ENCODE data around the gene POLR1E.
A peak's percentile ranks its signal among the peaks of the same experiment; 100 is the strongest.
"Not testable (repeated sequence)": the region's sequence is repeated elsewhere in the genome, so short reads cannot be mapped to it uniquely, and the experiment has no call there.

Gene POLR1E

DNA sequence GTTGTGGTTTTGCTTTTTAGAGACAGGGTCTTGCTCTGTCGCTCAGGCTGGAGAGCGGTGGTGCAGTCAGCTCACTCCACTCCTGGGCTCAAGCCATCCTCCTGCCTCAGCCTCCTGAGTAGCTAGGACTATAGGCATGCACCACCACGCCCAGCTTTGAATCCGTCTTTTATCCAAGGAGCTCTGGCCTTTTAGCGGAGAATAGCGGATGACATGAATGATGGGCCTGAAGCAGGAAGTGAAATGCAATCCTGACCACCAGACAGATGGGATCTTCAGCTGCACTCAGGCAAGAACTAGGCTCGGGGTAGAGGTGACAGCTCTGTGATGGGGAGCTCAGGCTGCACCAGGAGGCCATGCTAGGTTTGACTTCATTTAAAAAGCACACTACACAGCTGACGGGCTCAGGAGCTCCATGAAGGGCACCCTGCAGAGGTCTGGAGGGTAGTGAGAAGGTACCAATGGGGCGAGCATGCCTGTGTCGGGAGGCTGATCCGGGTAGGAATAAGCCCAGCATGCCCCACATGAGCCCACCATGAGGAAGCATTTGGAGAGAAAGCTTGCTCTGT lies 21.9 kb downstream of the POLR1E start:
- DNase-seq = no peak

DNA sequence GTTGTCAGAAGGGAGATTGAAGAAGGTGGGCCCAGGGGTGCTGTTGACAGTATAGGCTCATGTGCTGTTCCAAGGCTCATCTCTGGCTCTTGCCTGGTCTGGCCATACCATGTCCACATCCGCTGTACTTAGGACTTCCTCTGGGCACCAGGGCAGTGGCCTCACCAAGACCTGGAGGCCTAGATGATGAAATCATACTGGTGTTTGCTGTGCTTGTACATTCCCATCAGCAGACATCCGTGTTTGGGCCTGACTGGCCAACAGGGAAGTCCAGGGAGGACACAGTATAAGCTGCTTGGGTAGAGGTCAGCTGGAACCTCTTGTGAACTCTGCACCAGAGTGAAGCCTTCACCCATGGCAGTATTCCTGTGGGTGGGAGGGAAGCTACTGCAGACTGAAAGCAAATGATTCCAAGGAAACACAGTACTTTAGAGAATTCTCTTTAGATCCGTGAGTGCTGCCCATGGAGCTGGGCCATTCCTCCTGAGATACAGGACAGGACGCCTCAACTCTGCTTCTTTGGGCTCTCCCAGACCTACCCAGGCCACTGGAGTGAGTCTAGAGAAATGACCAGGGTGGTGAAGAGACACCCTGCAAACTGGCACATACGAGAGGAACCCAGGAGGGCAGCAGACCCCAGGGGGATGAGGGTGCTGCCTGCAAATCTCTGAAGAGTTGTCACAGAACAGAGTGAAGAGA lies 22.5 kb downstream of the POLR1E start:
- no peak for DNase-seq

DNA sequence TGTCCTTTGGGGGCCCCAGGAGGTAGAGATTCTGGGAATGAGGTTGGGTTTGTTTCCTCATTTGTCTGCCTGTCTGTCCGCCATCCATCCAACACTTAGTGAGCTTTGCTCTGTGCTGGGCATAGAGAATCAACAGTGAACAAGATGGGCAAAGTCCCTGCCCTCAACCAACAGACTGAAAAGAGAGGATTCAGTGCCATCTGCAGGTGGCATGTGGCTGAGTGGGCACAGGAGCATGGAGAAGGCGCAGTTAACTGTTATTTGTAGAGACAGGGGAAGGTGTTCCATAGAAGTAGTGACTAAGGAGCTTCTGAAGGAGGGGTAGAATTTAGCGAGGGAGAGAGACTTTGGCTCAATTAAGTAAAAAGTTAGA lies 23.1 kb downstream of the POLR1E start:
- no peak for DNase-seq

DNA sequence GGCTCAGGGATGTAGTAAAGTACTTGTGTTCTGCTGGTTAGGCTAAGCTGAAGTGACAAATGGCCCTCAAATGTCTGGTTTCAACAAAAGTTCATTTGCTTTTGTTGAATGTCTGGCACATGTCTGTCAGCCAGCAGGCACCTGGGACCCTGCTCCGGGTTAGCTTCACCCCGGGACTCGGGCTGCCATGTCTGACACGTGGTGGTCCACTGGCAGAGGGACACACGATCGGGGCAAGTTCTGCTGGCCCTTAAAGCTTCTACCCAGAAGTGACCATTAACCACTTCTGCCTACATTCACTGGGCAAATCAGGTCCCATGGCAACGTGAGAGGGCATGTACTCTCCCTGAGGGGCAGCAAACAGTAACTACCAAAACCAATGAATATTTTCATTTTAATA lies 23.8 kb downstream of the POLR1E start:
- no peak for DNase-seq

DNA sequence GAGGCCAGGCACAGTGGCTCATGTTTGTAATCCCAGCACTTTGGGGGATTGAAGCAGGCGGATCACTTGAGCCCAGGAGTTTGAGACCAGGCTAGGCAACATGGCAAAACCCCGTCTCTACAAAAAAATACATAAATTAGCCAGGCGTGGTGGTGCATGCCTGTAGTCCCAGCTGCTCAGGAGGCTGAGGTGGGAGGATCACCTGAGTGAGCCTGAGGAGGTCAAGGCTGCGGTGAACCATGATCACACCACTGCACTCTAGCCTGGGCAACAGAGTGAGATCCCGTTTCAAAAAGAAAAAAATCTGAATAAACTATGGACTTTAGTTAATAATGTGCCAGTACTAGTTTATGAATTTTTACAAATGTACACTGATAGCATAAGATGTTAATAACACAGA lies 24.3 kb downstream of the POLR1E start:
- not testable (repeated sequence) for DNase-seq

DNA sequence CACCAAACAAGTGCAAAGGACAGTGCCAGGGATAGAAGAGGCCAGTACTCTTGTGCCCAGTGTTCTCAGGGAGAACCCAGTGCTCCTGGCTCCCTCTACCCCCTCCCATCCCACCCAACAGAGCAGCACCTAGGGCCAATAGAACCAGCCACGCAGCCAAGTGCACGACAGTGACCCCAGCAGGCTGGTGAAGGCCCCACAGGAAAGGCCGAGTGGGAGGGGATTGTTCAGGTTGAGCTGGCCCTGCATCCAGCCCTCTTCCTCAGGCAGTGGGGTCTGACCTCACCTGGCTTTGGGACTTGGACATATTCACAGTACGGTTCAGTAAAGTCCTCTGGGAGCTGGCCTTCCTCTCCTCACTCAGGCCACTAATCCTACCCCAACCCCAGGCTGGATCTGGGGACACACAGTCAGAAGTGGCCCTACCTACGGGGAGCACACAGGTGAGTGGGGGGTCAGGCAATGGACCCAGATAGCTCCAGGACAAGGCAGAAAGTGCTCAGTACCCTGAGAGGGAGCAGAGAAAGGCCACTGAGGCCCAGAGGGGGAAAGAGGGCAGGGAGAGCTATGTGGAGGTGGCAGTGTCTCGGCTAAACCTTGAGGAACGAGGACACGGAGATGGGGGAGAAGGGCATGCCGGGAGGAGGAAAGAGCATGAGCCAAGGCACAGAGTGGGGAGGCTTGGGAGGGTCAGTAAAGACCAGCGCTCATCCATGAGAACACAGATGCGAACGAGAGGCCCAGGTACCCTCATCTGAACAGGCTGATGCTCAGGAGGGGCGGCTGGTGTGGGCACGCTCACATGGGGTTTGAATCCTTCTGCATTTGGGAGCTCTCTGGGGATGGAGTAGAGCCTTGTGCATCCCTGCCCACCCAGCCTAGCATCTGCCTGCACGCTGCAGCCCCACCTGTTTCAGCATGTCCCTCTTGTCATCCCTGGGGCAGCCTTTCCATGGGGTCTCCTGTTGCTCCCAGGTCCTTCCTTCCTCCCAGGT lies 25.6 kb downstream of the POLR1E start:
- no peak for DNase-seq

DNA sequence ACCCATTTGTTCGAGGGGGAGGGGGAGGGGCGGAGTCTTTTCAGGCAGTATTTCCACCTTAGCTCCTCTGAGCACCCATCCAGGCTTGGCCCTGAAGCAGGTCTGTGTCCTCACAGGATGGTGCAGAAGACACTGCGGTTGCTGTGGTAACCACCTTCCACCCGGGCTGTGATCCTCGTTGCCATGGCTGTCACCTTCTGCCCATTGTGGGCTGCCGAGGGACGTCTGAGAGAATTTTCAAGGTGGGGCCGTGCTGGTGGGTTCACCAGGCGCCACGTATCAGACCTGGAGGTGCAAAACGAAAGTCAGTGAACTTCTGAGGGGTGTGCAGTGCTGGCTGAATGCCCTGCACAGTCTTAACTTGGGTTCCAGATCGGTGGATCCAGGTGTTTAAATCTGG lies 26.7 kb downstream of the POLR1E start:
- no peak for DNase-seq

DNA sequence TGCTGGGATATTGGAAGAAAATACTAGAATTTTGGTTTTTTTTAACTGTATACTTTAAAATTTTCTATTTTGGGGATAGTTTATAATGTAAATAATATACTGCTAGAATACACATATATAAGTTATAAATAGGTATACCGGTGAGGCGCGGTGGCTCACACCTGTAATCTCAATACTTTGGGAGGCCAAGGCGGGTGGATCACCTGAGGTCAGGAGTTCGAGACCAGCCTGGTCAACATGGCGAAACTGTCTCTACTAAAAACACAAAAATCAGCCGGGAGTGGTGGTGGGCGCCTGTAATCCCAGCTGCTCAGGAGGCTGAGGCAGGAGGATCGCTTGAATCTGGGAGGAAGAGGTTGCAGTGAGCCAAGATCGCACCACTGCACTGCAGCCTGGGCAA lies 28.7 kb downstream of the POLR1E start:
- not testable (repeated sequence) for DNase-seq

DNA sequence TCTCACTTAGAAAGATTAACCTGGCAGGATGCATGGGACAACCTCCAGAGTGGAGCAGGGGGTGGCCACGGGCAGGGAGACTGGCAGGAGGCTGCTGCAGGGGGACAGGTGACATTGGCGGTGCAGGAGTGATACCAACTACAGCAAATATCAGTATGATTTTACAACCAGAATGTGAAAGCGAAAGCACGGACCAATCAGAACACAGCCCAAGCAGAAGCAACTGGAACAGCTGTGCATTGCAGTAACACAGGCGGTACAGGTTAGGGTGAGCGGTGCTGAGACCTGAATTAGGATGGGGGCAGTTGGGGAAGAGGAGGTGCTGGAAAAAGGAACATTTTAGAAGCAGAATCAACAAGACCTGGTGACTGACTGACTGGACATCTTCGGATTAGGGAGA lies 29.3 kb downstream of the POLR1E start:
- DNase-seq = no peak

DNA sequence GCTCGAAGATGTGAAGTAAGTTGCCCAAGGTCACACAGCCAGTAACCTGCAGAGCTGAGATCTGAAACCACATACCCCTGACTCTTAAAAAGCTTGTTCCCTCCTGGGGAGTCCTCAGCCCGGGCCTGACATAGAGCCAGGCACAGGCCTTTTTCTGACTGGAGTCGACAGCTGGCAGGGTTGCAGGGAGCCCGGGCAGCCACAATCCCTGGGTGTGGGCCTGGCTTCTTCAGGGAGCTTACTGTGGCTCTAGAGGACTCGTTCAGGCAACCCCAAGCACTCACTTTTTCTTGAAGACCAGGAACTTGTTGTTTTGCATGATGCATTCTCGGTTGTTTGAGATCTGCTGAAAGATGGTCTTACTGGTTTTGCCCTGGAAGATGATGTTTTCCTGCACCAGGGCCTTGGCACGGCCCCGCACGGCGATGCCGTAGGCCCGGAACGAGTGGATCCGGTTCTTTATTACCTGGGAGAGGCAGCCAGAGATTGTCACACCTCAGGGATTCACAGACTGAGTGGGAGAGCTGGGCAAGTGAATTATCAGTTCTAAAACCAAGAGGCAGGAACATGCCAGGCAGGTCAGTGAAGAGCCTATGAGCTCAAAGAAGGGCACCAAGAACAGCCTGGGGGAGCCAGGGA lies 30.0 kb downstream of the POLR1E start:
- no peak for DNase-seq

DNA sequence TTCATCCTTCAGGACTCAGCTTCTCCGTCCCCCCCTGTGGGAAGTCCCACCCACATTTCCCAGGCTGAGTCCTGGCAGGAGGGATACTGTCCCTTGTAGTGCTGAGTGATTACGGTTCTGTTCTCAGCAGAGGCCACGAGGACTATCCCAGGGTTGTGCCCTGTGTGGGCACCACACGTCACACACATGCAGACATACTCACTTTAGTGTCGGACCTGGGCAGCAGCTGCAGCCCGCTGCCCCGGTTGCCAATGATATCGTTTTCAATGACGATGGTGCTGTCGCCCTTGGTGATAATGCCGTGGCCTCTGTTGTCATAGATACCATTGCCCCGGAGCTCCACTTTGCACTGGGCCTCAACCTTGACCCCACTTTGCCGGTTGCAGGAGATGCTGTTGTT lies 32.2 kb downstream of the POLR1E start:
- DNase-seq = no peak

DNA sequence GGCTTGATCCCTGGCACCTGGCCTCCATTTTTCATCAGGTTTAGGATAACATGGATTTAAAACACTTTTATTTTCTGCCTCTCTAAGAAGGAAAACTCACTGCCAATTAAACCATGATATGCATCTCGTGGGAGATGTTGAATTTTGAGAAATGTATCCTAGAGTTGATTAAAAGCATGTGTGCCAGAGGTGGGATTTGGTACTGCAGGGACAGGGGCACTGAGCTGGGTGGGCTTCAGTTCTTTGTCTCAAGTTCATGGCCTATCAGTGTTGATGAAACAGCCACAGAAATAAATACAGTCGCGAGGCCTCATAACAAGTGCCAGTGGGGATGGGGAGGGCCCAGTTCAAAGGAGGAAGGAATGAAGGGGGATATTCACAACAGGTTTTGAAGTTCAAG lies 34.9 kb downstream of the POLR1E start:
- DNase-seq = no peak

DNA sequence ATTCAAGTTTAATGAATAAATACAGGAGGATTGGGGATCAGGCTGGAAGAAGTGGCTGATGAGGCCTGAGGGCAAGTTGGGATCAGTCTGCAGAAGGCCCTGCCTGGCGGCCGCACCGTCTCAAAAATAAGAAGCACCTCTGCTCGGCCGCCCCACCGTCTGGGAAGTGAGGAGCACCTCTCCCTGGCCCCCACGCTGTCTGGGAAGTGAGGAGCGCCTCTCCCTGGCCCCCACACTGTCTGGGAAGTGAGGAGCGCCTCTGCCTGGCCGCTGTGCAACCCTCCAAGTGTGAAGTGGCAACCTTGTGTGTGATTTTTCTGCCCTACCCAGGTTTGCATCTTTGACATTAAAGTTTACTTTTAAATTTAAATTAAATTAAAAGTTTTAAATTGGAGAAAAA lies 35.4 kb downstream of the POLR1E start:
- DNase-seq = no peak

DNA sequence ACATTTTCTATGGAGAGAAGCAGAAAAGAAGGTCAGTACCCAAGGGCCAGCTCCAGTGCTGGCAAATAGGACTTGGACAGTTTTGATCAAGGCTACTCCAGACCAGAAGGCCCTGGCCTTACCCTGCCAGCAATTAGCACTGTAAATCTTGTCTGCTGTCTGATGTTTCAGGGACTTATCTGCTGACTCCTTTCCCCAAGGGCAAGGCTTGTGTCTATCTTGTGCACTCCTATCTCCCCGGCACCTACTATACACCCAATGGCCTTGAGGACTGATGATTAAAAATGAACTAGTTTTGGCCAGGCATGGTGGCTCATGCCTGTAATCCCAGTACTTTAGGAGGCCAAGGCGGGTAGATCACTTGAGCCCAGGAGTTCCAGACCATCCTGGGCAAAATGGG lies 37.2 kb downstream of the POLR1E start:
- DNase-seq = no peak

DNA sequence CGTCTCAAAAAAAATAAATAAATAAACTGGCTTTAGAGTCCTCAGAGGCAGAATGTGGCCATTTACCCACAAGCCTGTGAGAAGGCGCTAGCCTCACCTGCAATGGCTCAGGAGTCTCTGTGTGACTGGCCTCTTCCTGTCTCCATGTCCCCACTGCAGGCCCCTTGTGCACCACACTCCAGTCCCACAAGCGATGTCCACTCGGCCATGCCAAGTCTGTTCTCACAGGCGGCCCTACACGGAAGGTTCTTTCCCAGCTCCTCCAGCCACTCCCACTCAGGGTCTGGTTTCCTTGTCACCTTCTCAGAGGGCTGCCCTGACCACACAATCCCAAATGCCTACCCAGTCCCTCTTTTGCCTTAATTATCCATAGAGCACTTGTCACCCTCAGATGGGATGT lies 38.2 kb downstream of the POLR1E start:
- DNase-seq = no peak

DNA sequence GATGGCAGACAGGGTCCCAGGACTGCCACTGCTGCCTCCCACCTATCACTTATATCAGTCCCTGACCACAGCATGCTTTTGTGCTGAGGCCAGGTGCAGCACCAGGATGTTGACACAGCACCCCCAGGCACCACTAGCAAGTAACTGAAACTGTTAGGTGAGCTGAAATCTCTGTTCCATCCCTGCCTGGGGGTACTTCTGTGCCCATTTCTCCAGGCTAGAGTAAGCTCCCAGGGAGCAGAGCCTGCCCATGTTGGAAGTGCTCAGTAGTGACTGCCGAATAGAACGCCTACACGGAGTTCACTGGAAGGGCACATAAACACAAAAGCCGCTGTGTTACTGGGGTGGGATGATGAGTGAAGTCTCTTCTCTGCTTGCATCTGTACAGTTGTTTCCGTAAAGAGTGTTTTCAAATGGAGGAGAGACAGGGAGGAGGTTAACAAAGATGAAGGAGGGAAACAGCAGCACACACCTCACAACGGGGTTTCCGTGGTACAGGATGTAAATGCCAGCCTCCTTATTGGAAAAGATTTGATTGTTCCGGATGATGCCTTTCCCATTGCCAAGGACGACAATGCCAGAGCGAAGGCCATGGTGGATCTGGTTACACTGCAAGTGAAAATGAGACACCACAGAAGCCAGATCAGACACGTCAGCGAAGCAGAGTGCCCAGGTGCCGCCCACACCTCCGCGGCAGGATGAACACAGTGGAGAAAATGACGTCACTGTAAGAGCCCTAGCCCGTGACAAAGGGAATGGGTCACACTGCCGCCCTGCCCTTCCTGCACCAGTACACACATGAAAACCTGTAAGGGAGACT lies 43.1 kb downstream of the POLR1E start:
- DNase-seq = peak; percentile 49

DNA sequence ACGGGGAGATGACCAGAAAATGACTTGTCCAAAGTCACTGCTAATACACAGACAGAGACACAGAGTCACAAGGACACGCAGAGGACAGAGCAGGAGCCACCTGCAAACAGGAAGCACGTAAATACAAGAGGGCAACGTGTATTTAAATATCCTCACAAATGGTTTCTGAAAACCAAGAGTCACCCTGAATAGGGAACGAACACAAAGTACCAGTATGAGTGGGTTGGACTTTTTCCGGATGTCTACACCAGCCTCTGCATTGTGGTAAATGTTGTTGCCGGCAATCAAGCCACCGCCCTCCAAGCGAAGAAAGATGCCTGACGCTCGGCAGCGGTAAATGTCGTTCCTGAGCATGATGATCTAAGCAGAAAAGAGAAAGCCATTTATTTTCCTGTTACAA lies 46.0 kb downstream of the POLR1E start:
- DNase-seq = no peak

DNA sequence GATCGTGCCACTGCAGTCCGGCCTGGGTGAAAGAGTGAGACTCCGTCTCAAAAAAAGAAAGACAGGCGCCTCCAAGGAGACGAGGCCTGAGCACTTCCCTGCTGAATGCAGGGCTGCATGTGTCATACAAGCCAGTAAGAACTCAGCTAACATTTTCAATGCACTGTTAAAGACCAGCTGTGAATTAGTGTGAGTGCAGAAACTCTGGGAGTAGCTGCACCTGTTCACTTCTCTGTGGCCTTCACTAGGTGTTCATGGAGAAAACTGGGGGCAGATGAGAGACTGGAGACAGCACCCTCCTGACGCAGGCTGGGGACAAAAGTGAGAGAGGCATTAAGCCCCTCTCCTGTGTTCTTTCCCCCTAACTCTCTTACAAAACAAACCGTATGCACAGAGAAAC lies 48.7 kb downstream of the POLR1E start:
- no peak for DNase-seq

DNA sequence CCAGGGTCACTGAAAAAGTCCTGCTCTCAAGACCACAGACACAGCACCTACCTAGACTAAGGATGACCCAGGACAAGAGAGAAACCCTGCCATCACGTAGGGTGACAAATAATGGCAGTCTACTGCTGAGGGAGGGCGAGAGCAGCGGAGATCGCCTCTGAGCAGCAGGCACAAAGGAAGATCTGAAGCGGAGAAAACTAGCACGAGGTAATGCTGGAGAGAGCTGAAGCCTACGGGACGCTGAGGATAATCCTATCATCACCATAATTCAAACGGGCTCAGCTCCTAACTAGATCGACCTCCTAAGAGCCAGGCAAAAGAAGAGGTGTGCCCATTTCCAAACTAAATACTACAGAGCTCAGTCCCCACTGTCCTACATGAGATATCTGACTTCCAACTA lies 49.2 kb downstream of the POLR1E start:
- no peak for DNase-seq

DNA sequence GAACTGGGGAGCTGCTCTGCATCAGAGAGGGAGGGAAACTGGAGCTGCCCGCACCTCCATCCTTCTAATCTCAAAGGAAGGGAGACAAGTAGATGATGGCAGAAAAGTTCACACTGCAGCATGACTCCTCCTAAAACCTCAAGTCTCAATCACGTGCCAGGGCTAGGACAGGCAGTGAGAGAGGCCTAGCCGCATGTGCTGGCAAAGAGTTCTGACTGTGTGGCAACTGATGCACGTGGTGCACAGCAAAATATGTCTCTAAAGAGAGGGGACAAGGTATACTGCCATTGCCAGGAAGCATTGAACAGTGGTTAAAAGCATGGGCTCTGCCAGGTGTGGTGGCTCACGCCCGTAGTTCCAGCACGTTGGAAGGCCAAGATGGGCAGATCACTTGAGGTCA lies 52.4 kb downstream of the POLR1E start:
- DNase-seq = no peak

DNA sequence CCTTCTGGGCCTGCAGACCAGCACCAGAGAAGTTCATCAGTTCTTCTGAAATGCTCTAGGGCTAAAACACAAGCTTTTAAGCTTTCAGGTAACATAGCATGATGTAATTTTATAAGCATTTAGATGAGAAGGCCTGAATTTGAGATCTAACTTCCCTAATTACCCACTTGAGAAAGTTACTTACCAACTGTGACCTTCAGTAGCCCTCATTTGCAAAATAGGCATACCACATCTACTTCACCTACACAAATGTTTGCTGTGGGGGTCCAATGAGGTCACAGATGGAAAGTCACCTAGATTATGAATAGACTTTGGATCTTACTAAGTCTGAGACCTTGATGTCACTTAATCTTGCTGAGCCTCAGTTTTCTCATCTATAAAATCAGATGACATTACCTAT lies 53.9 kb downstream of the POLR1E start:
- no peak for DNase-seq

DNA sequence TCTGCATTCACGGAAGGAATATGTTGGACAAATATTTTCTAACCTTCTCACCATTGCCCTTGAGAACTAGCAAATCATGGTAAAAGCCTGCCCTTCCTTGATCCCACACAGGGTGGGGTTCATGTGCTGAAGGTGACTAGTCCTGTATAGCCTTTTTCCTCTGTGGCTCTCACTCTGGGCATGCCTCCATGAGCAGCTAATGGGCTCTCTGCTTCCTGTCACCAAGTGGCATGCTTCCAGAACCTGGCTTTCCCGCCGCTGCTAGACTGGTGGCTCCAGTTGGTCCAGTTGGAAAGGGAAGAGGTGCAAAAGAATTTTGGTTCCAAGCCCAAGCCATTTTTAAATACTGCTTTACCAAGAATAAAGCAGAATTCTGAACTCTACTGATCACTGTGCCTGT lies 54.9 kb downstream of the POLR1E start:
- no peak for DNase-seq

DNA sequence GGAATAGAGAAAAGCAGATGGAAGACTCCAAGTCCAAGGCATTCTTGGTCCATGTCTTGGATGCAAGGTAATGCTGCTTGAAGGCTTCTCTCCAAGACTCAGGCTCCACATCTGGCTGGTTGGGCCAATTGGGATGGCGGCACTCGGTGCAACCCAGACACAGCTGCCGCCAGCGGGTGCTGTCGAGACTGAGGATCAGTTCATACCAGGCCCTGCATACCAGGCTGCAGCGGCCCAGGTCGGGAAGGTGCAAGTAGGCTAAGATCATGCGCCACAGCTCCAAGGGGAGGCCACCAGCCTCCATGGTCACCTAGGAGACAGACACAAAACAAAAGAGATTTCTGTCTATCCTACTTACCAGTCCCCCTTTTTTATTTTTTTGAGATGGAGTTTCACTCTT lies 55.7 kb downstream of the POLR1E start:
- no peak for DNase-seq

Data from NCI-H146 (cell line).